ENCODE data around the gene THAP3. TPM values are rescaled to one million over a fixed set of nuclear protein-coding genes. Genes with fewer than 3 reads are reported as not detected.

THAP3 gene
- total RNA-seq: 19.4 TPM

GRCh38 chr1:6624710-6625583, at the start of gene THAP3:
THAP3 (plus strand) TSS chr1:6624868; CDS start chr1:6625219, 351 bp downstream.
- DNase-seq (ENCODE audit: low read depth in 2 of 3, low spot score in 2 of 3): peak; percentile 76 to 85 (median 84)

- no peak for DNase-seq (ENCODE audit: low read depth in 2 of 3, low spot score in 2 of 3)
These were observed 46.7 kb upstream of the THAP3 start for GRCh38 chr1:6577831-6578525.

GRCh38 chr1:6578624-6579373, 45.9 kb upstream of the THAP3 start:
- DNase-seq (ENCODE audit: low read depth in 2 of 3, low spot score in 2 of 3): no peak

- DNase-seq (ENCODE audit: low read depth in 2 of 3, low spot score in 2 of 3): peak; percentile 90 to 97 (median 96)
These were observed 45.1 kb upstream of the THAP3 start, which contains the start of gene ZBTB48 for GRCh38 chr1:6579374-6580118. ZBTB48 (plus strand) TSS chr1:6579994; CDS start chr1:6580610, 616 bp downstream.

GRCh38 chr1:6580119-6580592, 44.5 kb upstream of the THAP3 start:
- peak in 2 of 3 donors; percentile 40 to 66 for DNase-seq (ENCODE audit: low read depth in 2 of 3, low spot score in 2 of 3)

- peak in 2 of 3 donors; percentile 38 to 40 for DNase-seq (ENCODE audit: low read depth in 2 of 3, low spot score in 2 of 3)
These were observed 43.9 kb upstream of the THAP3 start for GRCh38 chr1:6580593-6581409.

- DNase-seq (ENCODE audit: low read depth in 2 of 3, low spot score in 2 of 3): peak in 1 of 3 donors; percentile 27
These were observed 42.9 kb upstream of the THAP3 start for GRCh38 chr1:6581561-6582305.

GRCh38 chr1:6582370-6582769, 42.3 kb upstream of the THAP3 start:
- no peak for DNase-seq (ENCODE audit: low read depth in 2 of 3, low spot score in 2 of 3)

GRCh38 chr1:6584126-6585080, 40.3 kb upstream of the THAP3 start:
- peak in 1 of 3 donors; percentile 22 for DNase-seq (ENCODE audit: low read depth in 2 of 3, low spot score in 2 of 3)

- no peak for DNase-seq (ENCODE audit: low read depth in 2 of 3, low spot score in 2 of 3)
These were observed 39.5 kb upstream of the THAP3 start for GRCh38 chr1:6585081-6585722.

- DNase-seq (ENCODE audit: low read depth in 2 of 3, low spot score in 2 of 3): no peak
These were observed 38.8 kb upstream of the THAP3 start for GRCh38 chr1:6585841-6586240.

GRCh38 chr1:6586404-6586816, 38.3 kb upstream of the THAP3 start:
- no peak for DNase-seq (ENCODE audit: low read depth in 2 of 3, low spot score in 2 of 3)

GRCh38 chr1:6587261-6588005, 37.2 kb upstream of the THAP3 start:
- peak in 1 of 3 donors; percentile 15 for DNase-seq (ENCODE audit: low read depth in 2 of 3, low spot score in 2 of 3)

- DNase-seq (ENCODE audit: low read depth in 2 of 3, low spot score in 2 of 3): peak in 1 of 3 donors; percentile 19
These were observed 36.4 kb upstream of the THAP3 start for GRCh38 chr1:6588128-6588892.

- DNase-seq (ENCODE audit: low read depth in 2 of 3, low spot score in 2 of 3): no peak
These were observed 35.7 kb upstream of the THAP3 start for GRCh38 chr1:6588893-6589520.

Data from hematopoietic multipotent progenitor cell (in vitro differentiated cells).